GM19239 (cell line): Measurements from ENCODE around the gene TBC1D2B.
A peak's percentile ranks its signal among the peaks of the same experiment; 100 is the strongest.

Experiments
- DNase-seq: peaks from one replicate; pipeline ENCODE4 v3.0.0; 2011; ENCODE audit warnings: low spot score; ENCODE audit not compliant: insufficient read length
- FAIRE-seq: peaks from 2 replicates; lab custom pipeline; 2011; peaks lifted over from hg19 to GRCh38; lab: Jason Lieb, UNC

TBC1D2B gene

GRCh38 chr15:78057803-78058202 is 19.7 kb downstream of the TBC1D2B start:
- FAIRE-seq (no peak), DNase-seq (no peak)

DNA sequence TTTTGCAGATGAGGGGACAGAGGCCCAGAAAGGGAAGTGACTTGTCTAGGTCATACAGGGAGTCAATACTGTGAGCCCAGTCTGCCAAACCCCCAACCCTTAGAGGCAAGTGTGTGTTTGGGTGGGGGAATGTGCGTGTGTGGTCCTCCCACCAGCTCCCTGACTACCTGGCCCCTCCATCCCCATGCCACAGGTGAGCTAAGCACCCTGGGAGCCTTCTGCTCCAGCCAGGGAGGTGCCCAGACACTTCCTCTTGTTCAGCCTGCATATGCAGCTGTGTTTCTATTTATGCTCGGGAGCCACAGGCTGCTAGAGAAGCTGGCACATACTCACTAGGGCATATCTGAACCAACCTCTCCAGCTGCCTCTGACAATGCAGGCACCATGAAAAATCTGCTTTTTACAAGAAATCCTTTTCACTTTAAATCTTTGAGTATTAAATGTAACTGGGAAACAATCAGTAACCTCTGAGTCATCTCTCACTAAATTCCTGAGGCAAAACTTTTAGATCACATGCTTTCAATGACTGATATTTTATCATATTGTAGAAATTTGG is 20.7 kb downstream of the TBC1D2B start:
- DNase-seq (no peak), FAIRE-seq (no peak)

- FAIRE-seq: peak; percentile 55
- DNase-seq: no peak
These were observed 21.4 kb downstream of the TBC1D2B start for GRCh38 chr15:78055919-78056713.

DNA sequence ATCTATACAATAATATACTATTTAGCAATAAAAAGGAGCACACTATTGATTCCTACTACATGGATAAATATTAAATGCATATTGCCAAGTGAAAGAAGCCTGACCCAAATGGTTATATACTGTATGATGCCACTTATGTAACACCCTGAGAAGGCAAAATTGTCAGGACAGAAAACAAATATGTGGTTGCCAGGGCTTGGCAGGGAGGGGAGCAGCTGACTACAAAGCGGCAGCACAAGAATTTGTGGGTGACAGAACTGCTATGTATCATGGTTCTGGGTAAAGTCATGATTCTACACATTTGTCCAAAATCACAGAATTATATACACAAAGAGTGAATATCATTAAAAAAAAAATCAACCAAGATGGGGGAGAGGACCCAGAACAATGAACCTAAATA is 22.5 kb downstream of the TBC1D2B start:
- FAIRE-seq (no peak), DNase-seq (no peak)

- no peak for FAIRE-seq
These were observed 23.0 kb downstream of the TBC1D2B start for GRCh38 chr15:78054518-78054917.

DNA sequence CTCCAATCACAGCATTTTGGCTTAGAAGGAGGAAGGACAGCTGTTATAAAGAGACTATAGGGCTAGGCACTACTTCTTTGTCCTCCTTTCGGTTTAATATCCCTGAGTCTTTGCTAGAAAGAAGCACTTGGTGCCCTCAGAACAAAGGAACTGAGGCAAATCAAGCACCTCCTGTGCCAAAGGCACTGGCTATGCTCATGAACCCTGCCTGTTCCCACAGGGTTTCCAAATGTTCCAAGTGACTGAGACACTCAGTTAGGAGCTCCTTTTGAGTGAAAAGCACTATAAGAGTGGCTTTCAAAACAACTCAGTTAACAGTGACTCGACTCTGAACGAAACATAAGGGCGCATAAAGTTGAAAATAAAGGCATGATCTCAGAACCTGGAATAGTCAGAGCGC is 25.0 kb downstream of the TBC1D2B start:
- FAIRE-seq: no peak
- no peak for DNase-seq

More at GRCh38 chr15:78054518-78054917, 23.0 kb downstream of the TBC1D2B start:
- no peak for DNase-seq

- no peak for FAIRE-seq
- no peak for DNase-seq
These were observed 25.5 kb downstream of the TBC1D2B start for GRCh38 chr15:78052001-78052401.

GRCh38 chr15:78051596-78051995 is 25.9 kb downstream of the TBC1D2B start:
- FAIRE-seq: no peak

GRCh38 chr15:78050826-78051225 is 26.7 kb downstream of the TBC1D2B start:
- DNase-seq: no peak
- FAIRE-seq: no peak

More at GRCh38 chr15:78051596-78051995, 25.9 kb downstream of the TBC1D2B start:
- no peak for DNase-seq

DNA sequence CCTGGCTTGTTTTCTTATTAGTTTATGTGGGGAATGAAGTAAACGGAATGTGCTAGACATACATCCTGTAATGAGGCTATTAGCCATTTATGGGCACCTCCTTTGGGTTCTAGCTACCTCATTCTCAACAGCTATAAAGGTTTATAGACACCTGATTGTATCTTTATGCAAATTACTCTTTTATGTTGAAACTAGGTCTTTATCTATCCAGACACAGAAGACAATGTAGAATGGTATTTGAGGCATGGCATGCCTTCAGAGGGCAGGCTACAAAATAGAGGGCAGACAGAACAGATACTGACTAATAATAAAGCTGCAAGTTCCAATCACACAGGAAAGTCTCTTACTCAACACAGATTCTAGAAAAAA is 27.1 kb downstream of the TBC1D2B start:
- DNase-seq (no peak), FAIRE-seq (no peak)

DNA sequence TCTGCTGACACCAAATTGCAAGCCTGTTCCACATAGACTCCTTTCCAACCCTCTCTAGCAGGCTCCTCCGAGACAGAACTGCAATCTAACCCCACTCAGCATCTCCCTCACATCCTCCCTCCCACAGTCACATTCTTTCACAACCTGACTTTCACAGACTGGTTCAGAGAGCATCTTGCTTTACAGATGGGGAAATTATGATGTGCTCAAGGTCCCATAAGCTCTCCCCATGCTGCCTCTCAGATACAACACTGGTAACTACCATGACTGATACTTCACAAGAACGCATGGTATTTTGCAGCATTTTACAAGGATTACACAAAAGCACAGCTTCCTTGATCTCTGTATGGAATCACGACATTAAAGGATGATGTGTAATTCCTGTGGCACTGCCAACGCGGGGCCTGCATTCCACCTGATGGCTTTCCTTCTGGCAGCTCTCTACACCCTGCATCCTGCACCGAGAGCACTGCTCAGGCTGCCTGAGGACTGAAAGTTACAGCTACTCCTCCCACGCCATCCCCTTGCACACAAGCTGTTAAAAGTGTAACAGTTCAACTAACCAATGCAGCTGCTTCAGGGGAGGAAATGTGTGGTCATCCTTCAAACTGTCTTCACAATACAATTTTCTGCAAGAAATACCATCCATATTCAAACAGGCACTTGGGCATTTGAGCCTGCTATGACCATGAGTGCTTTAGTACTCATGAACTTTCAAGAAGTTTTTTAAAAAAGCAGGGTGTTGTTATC is 27.6 kb downstream of the TBC1D2B start:
- peak; percentile 41 for DNase-seq
- FAIRE-seq: peak; percentile 96

DNA sequence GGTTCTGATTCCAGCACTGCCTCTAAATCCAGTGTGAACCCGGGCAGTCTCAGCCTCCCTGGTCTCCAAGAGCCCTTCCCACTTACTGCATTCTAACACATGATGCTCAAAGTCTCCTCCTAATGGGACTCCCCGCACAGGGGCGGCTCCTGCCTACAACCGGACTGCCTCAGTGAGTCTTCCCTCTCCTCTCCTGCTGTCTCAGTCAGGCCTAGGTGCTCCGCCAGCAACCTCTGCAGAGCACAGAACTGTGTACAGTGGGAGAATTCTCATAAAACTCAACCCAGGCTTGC is 28.9 kb downstream of the TBC1D2B start:
- FAIRE-seq (no peak), DNase-seq (no peak)

DNA sequence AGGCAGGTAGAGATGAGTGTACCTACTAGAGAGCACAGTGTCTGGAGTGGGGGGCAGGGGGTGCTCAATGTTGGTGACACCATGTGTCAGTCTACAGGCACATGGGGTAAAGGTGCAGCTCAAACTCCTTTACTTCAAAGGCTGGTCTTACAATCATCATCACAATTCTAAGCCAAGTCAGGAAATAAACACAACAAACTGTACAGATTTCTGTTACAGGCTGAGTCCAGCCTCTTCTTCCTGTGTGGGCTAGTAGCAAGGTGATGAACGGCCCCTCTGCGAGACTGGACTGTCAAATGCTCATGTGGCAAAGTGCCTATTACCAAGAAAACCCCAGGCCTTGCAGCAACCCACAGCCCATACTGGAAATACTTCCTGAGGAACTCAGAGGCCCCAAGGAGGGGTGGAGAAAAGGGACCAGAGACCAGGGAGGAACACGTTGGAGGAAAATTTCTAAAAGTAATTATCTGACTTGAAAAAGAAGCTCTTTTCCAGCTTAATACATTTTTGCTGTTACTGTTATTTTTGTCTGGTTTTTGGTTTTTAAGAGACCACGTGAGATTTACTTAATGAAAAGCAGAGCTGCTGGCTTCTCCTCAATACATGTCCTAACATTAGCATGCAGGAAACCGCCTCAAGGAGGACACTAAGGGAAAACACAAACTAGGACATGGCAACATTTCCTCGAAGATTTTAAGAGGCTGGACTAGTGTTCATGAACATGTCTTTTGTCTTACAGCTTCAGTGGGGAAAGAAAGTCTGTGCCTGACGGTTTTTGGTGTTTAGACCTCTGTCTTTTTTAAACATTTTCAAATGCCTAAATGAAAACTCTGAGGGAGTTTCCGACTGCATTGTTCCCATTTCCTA is 29.5 kb downstream of the TBC1D2B start:
- FAIRE-seq (no peak), DNase-seq (no peak)

GRCh38 chr15:78046796-78047341 is 30.6 kb downstream of the TBC1D2B start:
- FAIRE-seq (peak; percentile 44), DNase-seq (no peak)

- no peak for DNase-seq
- no peak for FAIRE-seq
These were observed 32.3 kb downstream of the TBC1D2B start for GRCh38 chr15:78045189-78045588.

GRCh38 chr15:78044407-78045155 is 32.9 kb downstream of the TBC1D2B start:
- no peak for FAIRE-seq
- DNase-seq: no peak

DNA sequence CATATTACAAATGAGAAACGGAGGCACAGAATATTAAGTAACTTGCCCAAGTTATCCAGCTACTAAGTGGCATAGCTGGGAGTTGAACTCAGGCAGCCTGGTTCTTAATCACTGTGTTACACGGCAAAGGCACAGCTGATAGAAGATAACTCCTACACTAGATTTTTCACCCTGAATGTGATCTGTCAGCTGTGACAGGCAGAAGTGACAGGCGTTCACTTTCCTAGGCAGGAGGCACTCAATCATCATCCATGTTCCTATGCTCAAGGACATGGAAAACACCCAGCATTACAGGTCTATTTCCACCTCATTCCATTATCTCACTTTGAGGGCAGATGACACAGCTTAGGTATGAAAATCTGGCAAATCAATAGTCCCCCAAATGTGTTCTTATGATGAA is 35.6 kb downstream of the TBC1D2B start:
- FAIRE-seq: no peak
- DNase-seq: no peak

- FAIRE-seq (no peak), DNase-seq (no peak)
These were observed 36.8 kb downstream of the TBC1D2B start for GRCh38 chr15:78040653-78041244.

DNA sequence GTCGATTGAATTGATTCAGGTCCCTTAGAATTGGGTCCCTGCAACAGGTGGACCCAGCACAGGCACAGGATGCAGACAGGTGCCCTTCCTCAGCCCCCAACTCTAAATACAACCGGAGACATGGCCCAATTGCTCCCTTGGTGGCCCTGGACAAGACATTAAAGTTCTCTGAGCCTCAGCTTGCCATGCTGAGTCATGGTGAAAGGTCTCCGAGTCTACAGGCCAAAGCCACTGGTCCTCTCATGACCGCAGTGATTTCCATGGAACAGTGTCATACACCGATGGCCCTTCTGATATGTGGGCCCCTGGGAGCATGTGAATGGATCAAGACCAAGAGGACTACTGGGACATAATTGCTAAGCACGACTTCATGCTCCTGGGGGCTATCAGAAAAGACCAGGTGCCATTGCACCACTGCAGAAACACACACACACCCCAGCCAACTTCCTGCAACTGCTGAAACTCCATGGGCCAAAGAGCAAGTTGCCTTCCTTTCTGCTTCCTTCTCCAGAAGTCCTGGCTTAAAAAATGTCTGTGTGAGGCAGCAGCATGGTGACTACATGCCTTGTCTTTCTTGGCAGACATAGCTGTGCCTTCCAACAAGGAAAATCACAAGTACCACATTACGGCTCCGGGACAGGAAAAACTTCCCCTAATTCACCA is 38.8 kb downstream of the TBC1D2B start:
- DNase-seq (no peak), FAIRE-seq (no peak)
